ENCODE results near the gene F2RL2.

GRCh38 chr5:76580981-76581380, 42.2 kb downstream of the F2RL2 start:
- TF ChIP-seq CTCF (IDR thresholded peaks at IDR 0.05; ENCODE audit: low read length) (no peak), EZH2 (optimal IDR thresholded peaks at IDR 0.05; ENCODE audit: low read depth, low read length) (no peak), EZH2phosphoT487 (IDR thresholded peaks at IDR 0.05; ENCODE audit: low read length) (no peak)

All from MM.1S (cell line).